Mesodermal cell (in vitro differentiated cells): ENCODE results near the gene CERKL.

Experiments used
- H3K27ac ChIP-seq: 2 replicates; pipeline ENCODE4 v1.7.0; 2013; ENCODE audit warnings: mild to moderate bottlenecking, low read depth, low read length, moderate library complexity; ENCODE audit not compliant: severe bottlenecking
- H3K36me3 ChIP-seq: 2 replicates; pipeline ENCODE4 v1.7.1; 2013; ENCODE audit warnings: mild to moderate bottlenecking, low read length, moderate library complexity; ENCODE audit not compliant: control insufficient read depth, insufficient read depth
- H3K4me1 ChIP-seq: one replicate; pipeline ENCODE4 v1.7.1; 2013; ENCODE audit warnings: mild to moderate bottlenecking, low read length; ENCODE audit not compliant: insufficient read depth, control insufficient read depth, poor library complexity, severe bottlenecking
- H3K4me3 ChIP-seq: 2 replicates; pipeline ENCODE4 v1.7.0; 2013; ENCODE audit warnings: low read length, control low read depth, mild to moderate bottlenecking; ENCODE audit not compliant: insufficient read depth, poor library complexity, severe bottlenecking; ENCODE audit errors: extremely low read depth
- H3K9me3 ChIP-seq: 2 replicates; pipeline ENCODE4 v1.7.1; 2013; ENCODE audit warnings: mild to moderate bottlenecking, low read length, moderate library complexity; ENCODE audit not compliant: control insufficient read depth
- WGBS, 2 experiments: methylation state at CpG; one replicate each; pipeline ENCODE4 v1.1.5; 2013; ENCODE audit warnings: missing lambda C conversion rate in 2 of 2; ENCODE audit not compliant: insufficient coverage in 2 of 2; 5-methylcytosine and 5-hydroxymethylcytosine counted together

Gene CERKL

GRCh38 chr2:181675254-181675653 lies 18.3 kb upstream of the CERKL start:
- Histone ChIP-seq H3K9me3 (no peaks in the 10 kb centered on the region), H3K4me1 (no peaks in the 10 kb centered on the region), H3K36me3 (no peaks in the 10 kb centered on the region), H3K4me3 (no peak overlapping the region), H3K27ac (no peak overlapping the region)
- 0 to 10% methylated on average over 1 of the region's 4 CpGs for WGBS, 2 experiments

GRCh38 chr2:181674461-181674860 lies 17.6 kb upstream of the CERKL start:
- H3K9me3 ChIP-seq: no peaks in the 10 kb centered on the region
- H3K4me3 ChIP-seq: no peak overlapping the region
- H3K36me3 ChIP-seq: no peaks in the 10 kb centered on the region
- H3K4me1 ChIP-seq: no peaks in the 10 kb centered on the region
- H3K27ac ChIP-seq: no peak overlapping the region

DNA sequence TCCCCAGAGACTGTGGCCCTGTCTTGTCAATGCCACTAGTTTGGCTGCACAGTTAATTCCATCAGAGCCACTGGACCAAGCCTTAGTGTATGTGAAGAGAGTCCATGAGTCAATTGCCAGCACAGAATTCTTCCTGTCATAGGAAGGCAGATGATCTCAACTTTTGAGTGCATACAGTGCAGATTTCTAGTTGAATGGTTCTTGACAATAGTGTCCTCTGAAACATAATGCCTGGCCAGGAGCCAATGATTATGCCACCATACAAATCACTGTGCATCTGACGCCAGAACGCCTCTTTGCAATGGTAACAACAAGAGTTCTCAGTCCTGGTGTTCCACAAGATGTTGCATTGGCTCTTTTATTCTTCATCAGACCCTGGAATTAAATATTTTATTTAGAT lies 16.3 kb upstream of the CERKL start:
- H3K36me3 ChIP-seq: no peaks in the 10 kb centered on the region
- no peak overlapping the region for H3K4me3 ChIP-seq
- no peaks in the 10 kb centered on the region for H3K9me3 ChIP-seq
- WGBS, 2 experiments: 42 to 81% methylated on average over 2 of the region's 2 CpGs
- H3K4me1 ChIP-seq: no peaks in the 10 kb centered on the region
- H3K27ac ChIP-seq: no peak overlapping the region

- Histone ChIP-seq H3K4me3 (no peak overlapping the region), H3K27ac (no peak overlapping the region), H3K9me3 (no peaks in the 10 kb centered on the region), H3K4me1 (no peaks in the 10 kb centered on the region), H3K36me3 (no peaks in the 10 kb centered on the region)
Observed at GRCh38 chr2:181672255-181673008, 15.5 kb upstream of the CERKL start.

GRCh38 chr2:181670632-181671031 lies 13.7 kb upstream of the CERKL start:
- no CpG with 5 or more reads among the region's 1 CpG for whole genome bisulfite sequencing, 2 experiments
- H3K4me3 ChIP-seq: no peak overlapping the region
- H3K9me3 ChIP-seq: peaks cover 6% of the 10 kb centered on the region
- H3K36me3 ChIP-seq: no peaks in the 10 kb centered on the region
- H3K27ac ChIP-seq: no peak overlapping the region
- no peaks in the 10 kb centered on the region for H3K4me1 ChIP-seq

GRCh38 chr2:181667234-181667633 lies 10.3 kb upstream of the CERKL start:
- Histone ChIP-seq H3K4me3 (no peak overlapping the region), H3K9me3 (peaks cover 9% of the 10 kb centered on the region), H3K36me3 (no peaks in the 10 kb centered on the region), H3K4me1 (no peaks in the 10 kb centered on the region), H3K27ac (no peak overlapping the region)
- WGBS, 2 experiments: no CpG with 5 or more reads among the region's 1 CpG

DNA sequence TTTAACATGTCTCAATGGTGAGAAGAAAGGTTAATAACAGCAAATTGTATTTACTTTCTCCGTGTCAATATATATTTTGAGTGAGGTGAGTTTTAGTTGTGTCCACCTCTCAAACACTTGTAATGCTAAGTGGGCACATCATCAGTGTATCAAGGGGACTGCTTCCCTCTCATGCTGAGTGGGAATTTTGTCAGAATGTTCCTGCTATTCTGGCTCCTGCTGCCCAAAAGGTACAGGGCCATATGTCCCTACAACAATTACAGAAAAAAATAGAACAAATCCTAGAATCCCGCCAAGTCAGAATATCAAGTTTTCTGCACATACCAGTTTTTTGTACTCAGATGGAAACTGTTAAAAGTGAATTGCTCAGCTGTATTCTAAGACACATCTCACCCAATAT lies 5.4 kb upstream of the CERKL start:
- Histone ChIP-seq H3K9me3 (peaks cover 9% of the 10 kb centered on the region), H3K4me3 (no peak overlapping the region), H3K4me1 (no peaks in the 10 kb centered on the region), H3K36me3 (no peaks in the 10 kb centered on the region), H3K27ac (no peak overlapping the region)
- 90% methylated on average over 2 of the region's 2 CpGs; no CpG with 5 or more reads in 1 of the 2 experiments for whole genome bisulfite sequencing, 2 experiments

DNA sequence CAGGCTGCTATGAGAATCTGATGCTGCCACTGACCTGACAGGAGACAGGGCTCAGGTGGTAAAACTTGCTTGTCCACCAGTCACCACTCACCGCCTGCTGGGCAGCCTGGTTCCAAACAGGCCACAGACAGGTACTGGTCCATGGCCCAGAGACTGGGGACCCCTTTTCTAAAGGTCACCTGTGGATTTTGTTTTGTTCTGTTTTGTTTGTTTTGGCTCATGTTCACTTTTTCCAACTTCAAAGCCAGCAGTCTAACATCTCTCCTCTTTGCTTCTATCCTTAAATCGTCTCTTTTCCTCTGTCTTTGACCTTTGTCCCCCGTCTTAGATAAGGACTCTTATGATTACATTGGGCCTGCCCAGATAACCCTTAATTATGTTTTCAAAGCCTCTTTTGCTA lies 3.3 kb upstream of the CERKL start:
- Histone ChIP-seq H3K4me1 (no peaks in the 10 kb centered on the region), H3K27ac (no peak overlapping the region), H3K4me3 (no peak overlapping the region), H3K36me3 (no peaks in the 10 kb centered on the region), H3K9me3 (no peaks in the 10 kb centered on the region)
- 74 to 83% methylated on average over 1 to 2 of the region's 3 CpGs for WGBS, 2 experiments

DNA sequence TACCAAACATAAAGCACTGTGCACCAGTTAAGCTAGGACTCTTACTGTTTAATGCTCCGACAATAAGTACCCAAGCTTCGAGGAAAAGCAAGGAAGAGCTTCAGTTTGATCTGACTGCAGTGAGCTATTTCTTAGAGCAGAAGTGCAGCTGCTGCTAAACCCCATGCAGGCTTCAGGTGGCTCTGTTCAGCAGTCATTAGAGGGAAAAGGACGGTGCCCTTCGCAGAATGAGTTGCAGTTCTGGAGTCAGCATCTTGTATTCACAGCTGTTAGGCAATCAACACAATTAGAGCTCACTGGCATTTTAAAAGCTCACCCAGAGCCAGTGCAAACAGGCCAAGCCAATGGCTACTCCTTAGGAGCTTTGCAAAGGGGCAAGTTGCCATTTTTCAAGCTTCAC lies 1.5 kb upstream of the CERKL start:
- Histone ChIP-seq H3K36me3 (no peaks in the 10 kb centered on the region), H3K9me3 (no peaks in the 10 kb centered on the region), H3K4me3 (no peak overlapping the region), H3K4me1 (no peaks in the 10 kb centered on the region), H3K27ac (no peak overlapping the region)
- WGBS, 2 experiments: 18 to 44% methylated on average over 3 to 4 of the region's 4 CpGs

DNA sequence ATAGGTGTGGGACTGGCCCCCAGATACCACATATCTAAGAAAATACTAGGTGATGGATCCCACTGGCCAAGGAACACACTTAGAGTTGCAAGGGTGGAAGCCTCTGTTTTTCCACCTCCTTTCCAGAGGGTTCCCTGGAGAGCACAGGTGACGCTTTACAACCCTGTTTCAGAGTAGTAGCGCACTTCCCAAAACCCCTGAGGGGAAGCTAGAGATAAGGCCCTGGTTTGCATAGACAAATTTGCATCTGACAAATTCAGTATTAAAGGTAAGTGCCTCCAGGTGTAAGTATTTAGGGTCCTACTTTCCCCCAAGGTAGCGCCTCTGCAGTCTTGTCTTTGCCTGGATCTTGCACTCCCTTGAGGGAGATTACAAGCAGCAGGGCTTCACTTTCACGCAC lies 474 bp upstream of the CERKL start:
- WGBS, 2 experiments: 6 to 11% methylated on average over 2 of the region's 4 CpGs
- Histone ChIP-seq H3K9me3 (no peaks in the 10 kb centered on the region), H3K36me3 (no peaks in the 10 kb centered on the region), H3K4me3 (peak overlapping the region; percentile 42), H3K4me1 (no peaks in the 10 kb centered on the region), H3K27ac (no peak overlapping the region)

- 51 to 66% methylated on average over 4 of the region's 7 CpGs for WGBS, 2 experiments
Observed at GRCh38 chr2:181655519-181655918, 1.4 kb downstream of the CERKL start.

More at GRCh38 chr2:181655519-181655918, 1.4 kb downstream of the CERKL start:
- no peaks in the 10 kb centered on the region for H3K36me3 ChIP-seq
- H3K4me3 ChIP-seq: no peak overlapping the region
- H3K4me1 ChIP-seq: no peaks in the 10 kb centered on the region
- H3K27ac ChIP-seq: no peak overlapping the region
- no peaks in the 10 kb centered on the region for H3K9me3 ChIP-seq
